HG02588 (cell line): Measurements from ENCODE around the gene IL17C.
A peak's percentile ranks its signal among the peaks of the same experiment; 100 is the strongest.

Experiments
- ATAC-seq: cut with Tn5 transposase; IDR thresholded peaks from one replicate; pipeline ENCODE4 v1.9.1; 2021; ENCODE audit warnings: mild to moderate bottlenecking, moderate library complexity; ENCODE audit not compliant: unreplicated experiment

Gene IL17C

DNA sequence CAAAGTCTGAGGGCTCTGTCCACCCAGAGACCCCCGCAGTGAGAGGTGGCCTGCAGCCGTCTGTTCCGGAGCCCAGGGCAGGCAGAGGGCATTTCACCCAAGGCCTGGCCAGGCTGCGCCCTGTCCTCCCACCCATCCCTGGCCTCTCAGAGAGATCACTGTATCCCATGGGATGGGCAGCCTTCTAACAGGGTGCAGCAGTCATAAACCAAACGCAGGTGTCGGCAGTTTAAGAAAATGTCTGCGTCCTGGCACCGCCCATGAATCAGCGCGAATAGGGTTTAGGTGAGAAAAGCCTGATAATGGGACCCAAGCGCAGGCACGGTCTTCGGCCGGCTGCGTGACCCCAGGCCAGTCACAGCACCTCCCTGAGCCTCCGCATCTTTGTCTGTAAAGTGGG lies 7.1 kb downstream of the IL17C start:
- no peak for ATAC-seq

DNA sequence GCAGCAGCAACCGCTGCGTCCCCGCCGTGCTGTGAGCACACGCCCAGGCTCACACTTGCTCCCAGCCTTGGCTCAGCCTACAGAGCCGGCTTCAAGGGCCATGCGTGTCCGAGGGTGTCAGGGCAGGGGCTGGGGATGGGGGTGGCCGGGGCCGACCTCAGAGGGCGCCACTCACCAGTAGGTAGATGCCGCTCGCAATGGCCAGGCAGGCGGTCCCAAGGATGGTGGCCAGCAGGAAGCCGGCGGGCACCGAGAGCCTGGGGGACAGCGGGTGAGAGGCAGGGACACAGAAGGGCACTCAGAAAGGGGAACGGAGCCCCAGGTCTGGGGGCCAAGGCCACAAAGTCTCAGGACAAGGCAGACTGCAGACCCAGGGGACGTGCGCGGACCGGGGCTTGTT lies 7.6 kb downstream of the IL17C start:
- ATAC-seq, result no peak

- ATAC-seq, result no peak
Measured at GRCh38 chr16:88646345-88647034, 8.1 kb downstream of the IL17C start.

DNA sequence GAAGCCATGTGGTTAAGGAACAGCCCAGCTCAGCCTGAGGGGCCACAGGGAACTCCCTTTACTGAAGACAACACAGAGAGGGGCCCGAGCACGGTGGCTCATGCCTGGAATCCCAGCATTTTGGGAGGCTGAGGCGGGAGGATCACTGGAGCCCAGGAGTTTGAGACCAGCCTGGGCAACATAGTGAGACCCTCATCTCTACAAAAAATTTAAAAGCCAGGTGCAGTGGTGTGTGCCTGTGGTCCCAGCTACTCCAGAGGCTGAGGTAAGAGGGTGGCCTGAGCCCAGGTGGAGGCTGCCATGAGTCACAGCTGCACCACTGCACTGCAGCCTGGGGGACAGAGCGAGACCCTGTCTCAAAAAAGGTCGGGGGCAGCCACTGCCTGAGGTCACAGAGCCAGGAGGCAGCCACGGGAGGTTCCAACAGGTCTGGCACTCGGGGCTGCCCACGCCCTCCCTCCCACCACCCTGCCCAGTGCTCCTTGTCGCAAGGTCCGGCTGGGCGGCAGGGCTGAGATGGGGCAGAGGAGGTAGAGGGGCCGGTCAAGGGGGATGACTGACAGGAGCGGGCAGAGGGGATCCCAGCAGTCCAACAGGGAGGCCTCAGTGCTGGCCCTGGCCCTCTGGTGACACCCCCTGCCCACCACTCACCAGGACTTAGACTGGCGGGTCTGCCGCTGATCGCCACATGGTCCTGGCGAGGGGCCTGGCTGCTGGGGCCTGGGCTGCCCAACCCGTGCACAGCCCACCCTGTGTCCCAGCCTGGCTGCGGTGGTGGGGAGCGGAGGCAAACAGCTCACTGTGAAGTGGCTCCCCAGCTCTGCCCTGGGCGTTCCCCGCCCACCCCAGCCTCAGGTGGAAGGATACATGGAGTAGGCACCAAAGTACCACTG lies 9.1 kb downstream of the IL17C start:
- no peak for ATAC-seq

DNA sequence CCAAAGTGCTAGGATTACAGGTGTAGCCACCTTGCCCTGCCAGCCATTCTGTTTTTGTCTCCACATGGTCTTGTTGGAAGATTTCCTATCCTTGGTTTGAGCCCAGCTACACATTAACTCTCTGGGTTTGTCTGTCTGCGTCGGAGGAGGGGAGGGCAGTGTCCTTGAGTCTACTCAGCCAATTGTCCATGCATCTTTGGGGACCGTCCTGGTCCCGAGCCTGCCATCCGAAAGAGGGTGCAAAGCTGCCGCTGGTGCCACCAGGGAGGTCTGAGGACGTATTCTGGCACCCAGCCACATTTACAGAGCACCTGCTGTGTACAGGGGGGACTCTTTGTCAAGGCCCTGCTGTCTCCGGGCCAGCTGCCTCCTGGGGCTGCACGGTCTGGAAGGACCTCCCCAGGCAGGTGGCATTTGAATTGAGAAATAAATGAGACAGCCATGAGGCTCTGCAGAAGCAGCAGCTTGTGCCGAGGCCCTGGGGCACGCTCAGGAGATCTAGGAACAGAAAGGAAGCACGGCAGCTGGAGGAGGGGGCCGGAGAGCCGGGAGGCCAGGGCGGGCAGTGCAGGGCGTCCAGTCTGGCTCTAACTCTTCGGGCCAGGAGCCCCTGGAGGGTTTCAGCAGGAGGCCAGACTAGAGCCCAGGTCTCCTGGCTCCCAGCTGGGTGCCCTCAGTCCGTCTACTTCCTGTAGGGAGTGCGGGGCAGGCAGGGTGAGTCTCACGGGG lies 11.0 kb downstream of the IL17C start:
- ATAC-seq, result no peak

DNA sequence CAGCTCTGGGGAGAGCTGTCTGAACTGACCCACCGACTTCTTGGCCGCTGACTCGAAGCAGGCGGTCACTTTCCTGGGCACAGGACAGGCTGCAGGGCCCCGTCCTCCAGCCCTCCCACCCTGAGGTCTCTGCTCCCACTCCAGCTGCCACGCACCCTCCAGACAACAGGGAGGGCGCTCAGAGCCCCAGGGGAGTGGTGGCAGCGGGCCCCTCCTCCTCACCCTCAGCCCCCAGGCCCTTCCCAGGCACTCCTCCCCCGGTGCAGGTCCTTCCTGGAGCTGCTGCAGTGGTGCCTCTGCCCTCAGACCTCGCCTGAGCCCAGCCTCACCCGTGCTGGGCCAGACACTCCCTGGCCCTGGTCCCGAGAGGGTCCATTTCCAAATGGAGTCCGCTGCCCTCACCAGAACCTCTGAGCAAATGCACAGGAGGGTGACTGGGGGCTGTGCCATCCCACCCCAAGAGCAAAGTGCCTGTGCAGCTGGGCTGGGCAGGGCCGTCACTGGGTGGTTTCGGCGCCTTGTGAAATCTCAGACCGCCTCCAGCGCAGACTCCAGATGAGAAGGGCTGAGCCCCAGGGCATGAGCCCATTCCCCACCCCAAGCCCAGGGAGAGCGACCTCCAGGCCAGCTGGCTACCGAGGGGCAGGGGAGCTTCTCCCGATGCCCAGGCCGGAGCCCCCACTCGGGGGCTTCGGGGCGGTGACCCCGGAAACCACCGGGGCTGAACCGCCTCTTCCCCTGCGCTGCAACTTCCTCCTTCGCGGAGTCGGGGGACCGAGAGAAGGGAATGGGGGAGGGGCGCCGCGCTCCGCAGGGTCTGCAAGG lies 11.8 kb downstream of the IL17C start:
- no peak for ATAC-seq

DNA sequence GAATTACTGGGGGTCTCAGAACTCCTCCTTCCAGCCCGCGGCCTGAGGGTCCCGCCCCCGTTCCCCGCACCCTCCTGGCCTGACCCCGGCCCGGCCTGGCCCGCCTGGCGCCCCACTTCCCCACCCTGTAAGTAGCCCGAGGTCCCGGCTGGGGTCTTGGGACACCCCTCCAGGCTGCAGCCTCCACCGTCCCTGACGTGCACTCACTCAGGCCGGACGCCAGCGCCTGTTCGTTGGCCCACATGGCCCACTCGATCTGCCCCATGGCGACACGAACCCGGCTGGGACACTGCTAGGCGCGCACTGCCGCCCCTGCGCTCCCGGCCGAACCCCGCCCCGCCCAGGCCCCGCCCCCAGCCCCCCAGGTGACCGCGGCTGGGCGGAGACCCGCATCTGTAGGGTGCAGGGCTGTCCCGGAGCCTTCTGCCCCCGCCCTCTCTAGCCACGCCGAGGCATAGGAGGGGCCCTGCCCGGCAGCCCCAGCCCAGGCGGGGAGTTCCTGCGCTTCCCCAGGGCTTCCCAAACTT lies 12.4 kb downstream of the IL17C start, which contains the start of gene CYBA:
TSS of gene CYBA (minus strand) at position 305 of the 527 bp plus-strand sequence. CDS start at position 265, 40 bp downstream.
- peak; percentile 66 for ATAC-seq

- peak; percentile 62 for ATAC-seq
Measured at GRCh38 chr16:88651276-88651988, 13.1 kb downstream of the IL17C start.

- ATAC-seq, result no peak
Measured at GRCh38 chr16:88651989-88652761, 13.8 kb downstream of the IL17C start.

DNA sequence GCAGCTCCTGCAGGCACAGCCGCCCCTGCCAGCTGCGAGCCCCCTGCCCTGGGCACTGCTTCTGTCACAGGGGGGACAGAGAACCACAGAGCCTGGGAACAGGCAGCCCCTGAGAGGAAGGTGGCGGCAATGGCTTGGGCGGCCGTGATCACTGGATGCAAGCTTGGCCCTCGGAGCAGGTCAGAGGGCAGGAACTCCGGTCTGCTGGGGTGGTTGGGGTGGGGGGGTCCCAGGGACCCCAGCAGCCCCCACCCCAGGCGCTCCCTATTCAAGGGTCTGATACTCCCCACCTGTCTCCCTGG lies 14.3 kb downstream of the IL17C start:
- ATAC-seq, result no peak

DNA sequence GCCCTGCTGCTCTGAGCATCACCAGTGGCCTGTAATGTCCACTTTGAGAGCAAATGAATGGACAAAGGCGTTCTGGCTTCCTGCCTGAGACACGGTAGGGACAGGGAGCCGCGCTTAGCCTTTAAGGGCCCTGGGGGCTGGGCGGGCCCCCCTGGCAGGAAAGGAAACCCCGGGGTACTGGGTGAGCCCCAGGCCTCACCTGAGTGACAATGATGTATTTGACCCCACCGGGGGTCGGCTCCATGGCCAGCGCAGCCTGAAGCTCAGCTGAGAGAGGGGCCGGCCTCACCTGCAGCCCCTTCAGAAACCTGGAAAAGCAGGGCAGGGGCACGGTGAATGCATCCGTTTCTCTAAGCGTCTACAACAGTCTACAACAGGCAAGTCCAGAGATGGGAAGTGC lies 14.7 kb downstream of the IL17C start:
- no peak for ATAC-seq

GRCh38 chr16:88653596-88654362 lies 15.4 kb downstream of the IL17C start:
- no peak for ATAC-seq

DNA sequence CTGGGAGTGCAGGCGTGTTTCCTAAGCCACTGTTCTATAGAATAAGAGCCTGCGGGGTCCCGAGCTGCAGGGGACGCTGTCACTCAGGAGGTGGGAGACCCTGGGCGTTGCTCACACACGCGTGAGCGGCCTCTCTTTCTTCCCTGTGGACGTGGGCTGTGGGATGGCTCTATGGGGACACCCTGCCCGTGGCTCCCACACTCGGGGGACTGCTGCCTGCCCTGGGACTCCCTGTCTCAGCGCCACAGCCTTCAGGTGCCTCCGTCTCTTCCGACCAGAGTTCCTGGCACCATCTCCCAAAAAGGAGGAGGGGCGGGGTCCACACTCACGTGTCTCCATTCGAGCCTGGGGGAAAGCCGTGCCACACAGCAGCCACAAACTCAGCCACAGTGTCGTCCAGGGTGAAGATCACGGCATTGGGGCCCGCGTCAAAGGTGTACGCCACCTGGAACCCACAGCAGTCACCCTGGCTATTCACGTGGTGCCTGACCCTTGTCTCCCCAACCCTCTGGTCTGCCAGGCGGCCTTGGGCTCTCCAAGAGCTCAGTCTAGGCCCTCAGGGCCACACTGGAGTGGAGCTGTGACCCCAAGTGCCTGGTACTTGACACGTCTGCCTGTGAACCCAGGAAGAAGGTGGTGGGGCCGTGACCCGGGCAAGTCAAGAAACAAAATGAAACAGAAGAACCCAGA lies 16.1 kb downstream of the IL17C start:
- ATAC-seq, result no peak

GRCh38 chr16:88655053-88655732 lies 16.8 kb downstream of the IL17C start:
- no peak for ATAC-seq

DNA sequence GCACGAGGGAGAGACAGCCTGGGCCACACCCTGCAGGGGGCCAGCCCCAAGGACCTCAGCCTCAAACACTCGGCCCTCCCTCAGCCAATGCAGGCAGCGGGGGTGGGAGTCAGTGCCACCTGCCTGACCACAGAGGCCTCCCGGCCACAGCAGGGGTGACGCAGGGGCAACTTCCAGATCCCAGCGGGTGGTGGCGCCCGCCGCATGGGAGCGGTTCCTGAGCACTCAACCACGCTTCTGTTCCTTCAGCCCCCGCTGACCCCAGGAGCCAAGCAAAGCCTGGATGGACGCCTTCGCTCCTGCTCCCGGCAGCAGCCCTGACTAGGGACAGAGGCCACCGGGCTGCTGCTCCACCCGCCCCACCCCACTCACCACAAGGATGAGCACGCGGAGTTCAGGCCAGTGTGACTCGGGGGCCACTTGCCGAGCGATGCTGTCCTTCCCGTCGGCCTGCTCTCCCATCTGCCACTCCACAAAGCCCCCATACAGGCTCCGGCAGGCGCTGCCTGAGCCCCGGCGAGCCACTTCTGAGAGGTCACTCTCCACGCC lies 17.4 kb downstream of the IL17C start:
- no peak for ATAC-seq

DNA sequence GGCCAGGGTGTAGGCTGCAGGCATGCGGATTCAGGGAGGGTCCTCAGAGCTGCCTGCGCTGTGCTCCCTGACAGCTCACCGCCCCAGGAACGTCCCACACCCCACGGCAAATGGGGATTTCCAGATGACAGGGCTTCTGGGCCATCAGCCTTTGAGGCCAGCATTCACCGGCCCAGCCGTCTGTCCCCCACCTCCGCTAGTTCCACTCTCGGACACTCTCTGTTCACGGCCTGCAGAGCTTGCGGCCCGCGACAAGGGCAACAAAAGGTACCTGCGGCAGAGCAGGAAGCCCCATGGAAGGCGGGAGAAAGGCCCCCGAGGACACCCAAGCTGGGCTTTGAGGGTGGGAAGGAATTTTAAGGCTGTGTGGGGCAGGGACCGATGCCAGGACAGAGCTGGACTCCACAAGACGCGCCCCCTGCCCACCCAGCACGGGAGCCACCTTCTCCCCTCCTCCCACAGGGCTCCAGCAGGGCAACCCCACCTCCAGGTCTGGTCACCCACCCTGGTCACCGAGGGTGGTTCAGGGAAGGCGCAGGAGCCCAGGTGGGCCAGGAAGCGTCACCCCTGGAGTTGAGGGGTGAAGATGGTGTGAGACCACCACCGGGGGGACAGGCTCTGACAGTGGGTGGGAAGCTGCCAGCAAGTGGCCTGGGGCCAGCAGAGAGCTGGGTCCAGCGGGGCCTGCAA lies 18.1 kb downstream of the IL17C start:
- no peak for ATAC-seq
